Measurements from ENCODE around the gene TRIM32. TPM values are rescaled to one million over a fixed set of nuclear protein-coding genes. Genes with fewer than 3 reads are reported as not detected.
A peak's percentile ranks its signal among the peaks of the same experiment; 100 is the strongest.

Gene TRIM32
- 15.0 and 16.2 TPM in 2 replicates for total RNA-seq (2014; rRNA removed; shearing (Covaris generic))
- polyA plus RNA-seq (2014; cell fraction: nucleus; rRNA removed) = 9.3 and 11.1 TPM in 2 replicates

GRCh38 chr9:116687074-116687753 lies at the start of gene TRIM32:
TSS of gene TRIM32 (plus strand) at chr9:116687305. CDS start at chr9:116697743, 10,438 bp downstream.
- peak; percentile 86 for DNase-seq (ENCODE audit: extremely low read depth, low read depth)

GRCh38 chr9:116639251-116639741 lies 47.8 kb upstream of the TRIM32 start:
- DNase-seq (ENCODE audit: extremely low read depth, low read depth) = no peak

- no peak for DNase-seq (ENCODE audit: extremely low read depth, low read depth)
These were observed 45.6 kb upstream of the TRIM32 start for GRCh38 chr9:116641292-116642059.

GRCh38 chr9:116643691-116644090 lies 43.4 kb upstream of the TRIM32 start:
- no peak for DNase-seq (ENCODE audit: extremely low read depth, low read depth)

GRCh38 chr9:116644091-116644688 lies 42.9 kb upstream of the TRIM32 start:
- DNase-seq (ENCODE audit: extremely low read depth, low read depth) = no peak

- peak; percentile 36 for DNase-seq (ENCODE audit: extremely low read depth, low read depth)
These were observed 40.2 kb upstream of the TRIM32 start for GRCh38 chr9:116646661-116647514.

GRCh38 chr9:116647515-116647809 lies 39.6 kb upstream of the TRIM32 start:
- no peak for DNase-seq (ENCODE audit: extremely low read depth, low read depth)

- DNase-seq (ENCODE audit: extremely low read depth, low read depth) = no peak
These were observed 33.6 kb upstream of the TRIM32 start for GRCh38 chr9:116653348-116654058.

GRCh38 chr9:116654059-116654355 lies 33.1 kb upstream of the TRIM32 start:
- DNase-seq (ENCODE audit: extremely low read depth, low read depth) = no peak

GRCh38 chr9:116656501-116656971 lies 30.6 kb upstream of the TRIM32 start:
- DNase-seq (ENCODE audit: extremely low read depth, low read depth) = no peak

GRCh38 chr9:116656977-116657376 lies 30.1 kb upstream of the TRIM32 start:
- no peak for DNase-seq (ENCODE audit: extremely low read depth, low read depth)

GRCh38 chr9:116658265-116658664 lies 28.8 kb upstream of the TRIM32 start:
- no peak for DNase-seq (ENCODE audit: extremely low read depth, low read depth)

- DNase-seq (ENCODE audit: extremely low read depth, low read depth) = peak; percentile 65
These were observed 25.8 kb upstream of the TRIM32 start for GRCh38 chr9:116661037-116661954.

- no peak for DNase-seq (ENCODE audit: extremely low read depth, low read depth)
These were observed 24.3 kb upstream of the TRIM32 start for GRCh38 chr9:116662646-116663310.

- no peak for DNase-seq (ENCODE audit: extremely low read depth, low read depth)
These were observed 23.5 kb upstream of the TRIM32 start for GRCh38 chr9:116663581-116663980.

- DNase-seq (ENCODE audit: extremely low read depth, low read depth) = no peak
These were observed 18.0 kb upstream of the TRIM32 start for GRCh38 chr9:116668970-116669695.

GRCh38 chr9:116671605-116672004 lies 15.5 kb upstream of the TRIM32 start:
- DNase-seq (ENCODE audit: extremely low read depth, low read depth) = no peak

GRCh38 chr9:116673375-116673774 lies 13.7 kb upstream of the TRIM32 start:
- no peak for DNase-seq (ENCODE audit: extremely low read depth, low read depth)

Measured in NCI-H460 (cell line).